ENCODE results near the gene CORO7.

CORO7 gene

DNA sequence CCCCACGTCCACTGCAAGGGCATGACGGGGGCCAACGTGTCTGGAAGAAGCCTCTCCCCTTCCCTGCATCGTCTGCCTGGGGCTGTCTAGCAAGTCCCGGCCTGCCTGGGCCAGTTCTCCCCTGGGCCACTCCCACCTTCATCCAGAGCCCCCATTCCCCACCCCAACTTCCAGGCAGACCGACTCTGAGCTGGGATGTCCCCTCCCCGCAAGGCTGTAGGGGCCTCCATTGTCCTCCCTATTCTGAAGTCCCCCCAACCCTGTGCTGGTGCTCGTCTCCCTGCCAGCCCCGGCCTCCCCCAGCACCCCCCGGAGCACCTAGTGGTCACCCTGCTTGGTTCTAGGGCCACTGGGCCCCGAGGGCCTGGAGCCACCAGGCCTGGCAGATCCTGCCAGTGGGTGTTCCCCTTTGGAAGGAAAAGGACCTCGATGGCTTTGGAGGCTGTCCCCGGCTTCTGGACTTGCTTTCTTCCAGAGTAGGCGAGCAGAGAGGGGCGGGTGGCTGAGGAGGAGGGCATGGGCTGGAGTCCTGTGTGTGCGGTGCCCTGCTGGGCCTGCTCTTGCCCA is 95.7 kb downstream of the CORO7 start:
- H3K4me3 ChIP-seq (ENCODE audit: low read depth, low read length): no peak overlapping the region
- TF ChIP-seq, protein P1, sequence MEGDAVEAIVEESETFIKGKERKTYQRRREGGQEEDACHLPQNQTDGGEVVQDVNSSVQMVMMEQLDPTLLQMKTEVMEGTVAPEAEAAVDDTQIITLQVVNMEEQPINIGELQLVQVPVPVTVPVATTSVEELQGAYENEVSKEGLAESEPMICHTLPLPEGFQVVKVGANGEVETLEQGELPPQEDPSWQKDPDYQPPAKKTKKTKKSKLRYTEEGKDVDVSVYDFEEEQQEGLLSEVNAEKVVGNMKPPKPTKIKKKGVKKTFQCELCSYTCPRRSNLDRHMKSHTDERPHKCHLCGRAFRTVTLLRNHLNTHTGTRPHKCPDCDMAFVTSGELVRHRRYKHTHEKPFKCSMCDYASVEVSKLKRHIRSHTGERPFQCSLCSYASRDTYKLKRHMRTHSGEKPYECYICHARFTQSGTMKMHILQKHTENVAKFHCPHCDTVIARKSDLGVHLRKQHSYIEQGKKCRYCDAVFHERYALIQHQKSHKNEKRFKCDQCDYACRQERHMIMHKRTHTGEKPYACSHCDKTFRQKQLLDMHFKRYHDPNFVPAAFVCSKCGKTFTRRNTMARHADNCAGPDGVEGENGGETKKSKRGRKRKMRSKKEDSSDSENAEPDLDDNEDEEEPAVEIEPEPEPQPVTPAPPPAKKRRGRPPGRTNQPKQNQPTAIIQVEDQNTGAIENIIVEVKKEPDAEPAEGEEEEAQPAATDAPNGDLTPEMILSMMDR (IDR thresholded peaks at IDR 0.05; ENCODE audit: borderline replicate concordance, insufficient read depth, low read depth, low read length): no peak

DNA sequence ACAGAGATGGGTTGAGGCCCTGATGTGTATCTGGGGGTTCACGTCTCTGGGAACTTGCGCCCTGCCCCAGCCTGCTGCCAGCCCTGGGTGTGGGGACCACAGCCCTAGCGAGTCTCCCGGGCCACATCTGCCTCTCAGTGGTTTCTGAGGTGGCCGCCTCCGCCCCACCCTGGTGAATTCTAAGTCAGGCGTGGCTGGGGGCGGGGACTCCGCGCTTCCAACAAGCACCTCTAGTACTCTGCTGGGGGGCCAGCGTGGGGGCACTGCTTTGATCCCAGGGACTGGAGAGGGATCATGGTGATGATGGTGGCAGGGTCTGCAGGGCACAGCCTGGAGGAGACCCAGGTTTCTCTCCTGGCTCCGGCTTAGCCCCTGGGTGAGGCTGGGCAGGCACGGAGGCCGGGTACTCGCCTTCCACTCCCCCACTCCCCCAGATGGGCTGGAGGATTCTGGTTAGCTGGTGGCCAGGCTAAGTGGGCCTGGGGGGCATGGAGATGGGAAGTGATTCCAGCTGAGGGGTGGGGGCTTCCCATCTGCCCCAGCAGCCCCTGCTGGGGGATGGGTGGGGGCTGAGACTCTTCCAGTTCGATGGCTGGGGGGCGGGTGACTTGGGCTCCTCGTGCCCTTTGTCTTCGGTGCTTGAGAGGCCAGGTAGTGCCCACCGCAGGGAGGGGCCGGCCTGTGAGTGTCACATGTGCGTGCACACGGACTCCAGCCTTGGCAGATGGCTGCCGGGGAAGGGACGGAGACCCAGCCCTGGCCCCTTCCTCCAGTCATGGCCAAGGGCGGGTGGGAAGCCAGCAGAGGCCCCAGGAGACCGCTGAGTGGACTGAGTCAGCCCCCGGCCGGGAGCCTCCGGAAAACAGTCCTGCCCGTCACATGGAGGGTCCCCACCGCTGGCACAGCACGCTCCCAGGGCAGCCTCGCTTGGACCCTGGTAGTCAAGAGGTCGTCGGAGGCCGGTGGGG is 96.7 kb downstream of the CORO7 start:
- H3K4me3 ChIP-seq (ENCODE audit: low read depth, low read length): no peak overlapping the region
- TF ChIP-seq, protein P1 (IDR thresholded peaks at IDR 0.05; ENCODE audit: borderline replicate concordance, insufficient read depth, low read depth, low read length): no peak

DNA sequence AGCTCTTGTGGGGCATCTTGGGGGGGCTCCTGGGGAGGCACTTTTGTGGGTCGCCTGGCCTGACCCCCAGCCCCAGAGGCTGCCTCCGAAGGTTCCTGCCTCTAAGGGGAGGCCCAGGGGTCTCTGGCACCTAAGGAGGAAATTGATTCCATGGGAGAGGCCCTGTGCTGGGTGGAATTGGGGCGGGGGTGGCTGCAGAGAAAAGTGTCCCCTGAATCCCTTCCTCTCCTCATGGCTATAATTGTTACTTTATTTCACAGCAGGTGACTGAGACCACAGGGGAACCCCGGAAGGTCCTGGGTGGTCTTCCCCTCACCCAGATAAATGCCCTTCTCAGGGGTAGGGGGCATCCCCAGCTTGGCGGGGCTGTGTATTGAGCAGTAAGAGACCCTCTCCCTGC is 97.4 kb downstream of the CORO7 start:
- TF ChIP-seq, protein P1 (IDR thresholded peaks at IDR 0.05; ENCODE audit: borderline replicate concordance, insufficient read depth, low read depth, low read length): no peak
- H3K4me3 ChIP-seq (ENCODE audit: low read depth, low read length): no peak overlapping the region

DNA sequence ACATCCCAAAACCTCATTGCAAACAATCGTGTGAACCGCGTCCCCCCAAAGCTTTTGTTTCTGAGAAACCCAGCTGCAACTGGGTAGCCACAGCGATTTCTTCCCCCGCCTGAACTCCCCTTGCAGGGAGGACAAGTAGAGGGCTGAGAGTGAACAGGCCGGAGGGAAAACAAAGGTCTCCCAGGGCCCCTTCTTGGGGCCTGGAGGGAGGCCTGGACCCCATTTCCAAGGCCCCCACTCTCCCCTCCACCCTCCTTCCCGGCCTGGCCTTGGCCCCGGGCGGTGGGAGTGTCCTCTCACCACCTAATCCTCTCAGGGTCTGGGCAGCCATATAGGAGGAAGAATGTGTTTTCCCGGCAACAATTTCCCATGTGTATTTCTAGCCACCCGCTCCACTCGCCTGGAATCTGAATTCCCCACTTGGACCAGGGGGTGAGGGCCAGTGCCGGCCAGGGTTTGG is 97.9 kb downstream of the CORO7 start:
- TF ChIP-seq, protein P1 (IDR thresholded peaks at IDR 0.05; ENCODE audit: borderline replicate concordance, insufficient read depth, low read depth, low read length): no peak
- no peak overlapping the region for H3K4me3 ChIP-seq (ENCODE audit: low read depth, low read length)

DNA sequence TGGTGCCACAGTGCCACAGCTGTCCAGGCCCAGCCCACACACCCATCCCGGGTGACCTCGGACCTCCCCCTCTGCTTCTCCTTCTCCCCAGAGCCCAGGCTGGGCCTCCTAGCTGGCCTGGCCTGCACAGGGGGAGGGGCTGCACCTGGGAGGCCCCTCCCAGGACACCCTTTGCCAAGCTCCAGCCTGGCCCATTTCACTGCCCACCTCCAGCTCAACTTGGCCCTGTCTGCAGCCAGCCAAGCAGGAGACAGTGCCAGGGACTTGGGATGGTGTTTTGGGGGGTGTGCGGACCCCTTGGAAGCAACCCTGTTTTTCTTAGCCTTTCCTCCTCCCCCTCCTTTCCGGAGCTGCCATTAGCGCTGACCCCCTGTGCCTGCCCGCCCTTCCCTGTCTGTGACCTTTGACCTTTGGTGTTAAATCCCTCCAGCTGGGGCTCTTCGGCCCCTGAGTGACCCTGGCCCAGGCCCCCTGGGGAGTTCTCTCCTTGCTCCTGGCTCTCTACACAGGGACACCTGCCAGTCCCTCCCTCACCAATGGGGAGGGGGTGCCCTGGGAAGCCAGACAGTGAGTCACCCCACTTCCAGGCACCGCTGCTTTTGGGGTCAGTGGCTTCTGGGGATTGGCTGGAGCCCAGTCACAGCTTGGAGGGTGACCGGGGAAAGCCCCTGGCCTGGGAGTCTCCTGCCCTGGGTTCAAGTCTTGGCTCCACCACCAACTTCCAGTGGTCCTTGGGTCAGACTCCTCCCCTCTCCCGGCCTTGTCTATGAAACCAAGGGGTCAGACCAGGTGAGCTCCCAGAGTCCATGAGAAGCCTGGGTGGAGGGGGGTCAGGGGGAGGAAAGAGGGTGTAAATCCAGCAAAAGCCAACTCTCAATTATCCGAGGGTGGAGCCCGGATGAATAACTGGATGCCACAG is 98.6 kb downstream of the CORO7 start:
- TF ChIP-seq, protein P1 (IDR thresholded peaks at IDR 0.05; ENCODE audit: borderline replicate concordance, insufficient read depth, low read depth, low read length): no peak
- H3K4me3 ChIP-seq (ENCODE audit: low read depth, low read length): no peak overlapping the region

DNA sequence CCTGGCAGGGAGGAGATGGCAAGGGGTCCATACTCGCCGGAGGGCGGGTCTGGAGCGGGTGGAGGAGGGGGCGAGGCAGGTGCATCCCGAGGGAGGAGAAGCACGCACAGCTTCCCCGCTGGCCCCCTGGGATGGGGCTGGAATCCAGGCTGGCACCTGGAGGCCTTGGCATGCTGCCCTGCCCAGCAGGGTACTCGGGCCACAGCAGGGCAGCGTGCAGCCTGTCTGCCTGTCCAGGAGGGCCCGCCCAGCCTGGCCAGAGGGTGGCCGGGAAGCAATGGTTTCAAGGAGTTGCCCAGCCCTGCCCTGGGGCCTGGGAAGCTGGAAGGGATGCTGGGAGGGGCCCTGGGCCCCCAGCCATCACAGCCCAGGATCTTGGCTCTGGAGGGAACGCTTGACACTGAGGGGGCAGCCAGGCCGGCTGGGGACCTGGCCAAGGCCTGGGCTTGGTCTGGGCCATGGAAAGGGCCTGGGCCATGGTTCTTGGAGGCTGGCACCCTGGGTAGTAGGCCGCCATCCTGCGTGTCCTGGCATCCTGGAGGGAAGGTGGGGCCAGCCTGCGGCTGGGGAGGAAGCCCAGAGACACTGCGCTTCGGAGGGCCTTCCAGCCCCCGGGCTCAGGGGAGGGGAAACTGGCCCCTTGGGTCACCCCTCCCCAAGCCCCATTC is 99.4 kb downstream of the CORO7 start:
- H3K4me3 ChIP-seq (ENCODE audit: low read depth, low read length): no peak overlapping the region
- TF ChIP-seq, protein P1 (IDR thresholded peaks at IDR 0.05; ENCODE audit: borderline replicate concordance, insufficient read depth, low read depth, low read length): no peak

Measured in GM12875 (cell line).